ENCODE results near the gene CADPS.

Gene CADPS

DNA sequence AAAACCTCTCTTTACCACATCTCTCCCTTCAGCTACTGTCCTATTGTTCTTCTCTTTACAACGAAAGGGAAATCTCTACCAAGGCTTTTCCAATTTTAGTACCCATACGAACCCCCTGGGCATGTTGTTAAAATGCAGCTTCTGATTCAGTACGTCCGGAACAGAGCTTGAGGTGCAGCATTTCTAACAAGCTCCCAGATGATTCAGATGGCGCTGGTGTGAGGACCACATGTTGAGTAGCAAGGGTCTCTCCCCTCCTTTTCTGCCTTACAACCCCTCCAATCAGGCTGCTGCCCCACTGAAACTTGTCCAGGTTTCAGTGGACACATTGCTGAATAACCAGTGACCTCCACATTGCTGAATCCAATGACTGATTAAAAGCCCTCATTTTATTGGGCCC, 324.8 kb downstream of the CADPS start:
- no peak for DNase-seq

DNA sequence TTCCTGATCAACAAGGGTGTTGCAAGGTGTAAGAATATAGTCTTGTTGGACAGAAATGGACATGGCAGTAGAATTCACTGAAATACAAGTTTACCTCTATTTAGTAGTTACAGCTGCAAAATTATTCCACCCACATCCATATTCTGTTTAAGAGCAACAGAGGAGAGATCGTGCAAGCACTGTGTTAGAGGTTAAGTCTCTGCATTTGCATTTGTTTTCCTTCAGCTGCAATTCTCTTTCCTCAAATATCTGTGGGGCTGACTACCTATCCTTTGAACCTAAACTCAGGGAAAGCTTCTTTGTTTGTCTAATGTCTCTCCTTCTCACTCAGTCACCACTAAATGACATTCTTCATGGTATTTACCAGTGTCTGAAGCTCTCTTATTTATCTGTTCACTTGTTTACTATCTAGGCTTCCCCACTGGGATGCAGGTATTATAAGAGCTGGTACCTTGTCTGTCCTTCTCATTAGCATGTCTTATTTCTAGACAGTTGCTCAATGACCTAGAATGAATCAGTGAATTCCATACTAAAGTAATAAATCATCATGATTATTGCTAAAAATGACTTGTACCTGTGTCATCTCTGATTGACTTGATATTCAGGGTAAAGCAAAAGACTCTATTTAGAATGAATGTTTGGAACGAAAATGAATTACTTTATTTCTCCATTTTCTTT, 326.5 kb downstream of the CADPS start:
- no peak for DNase-seq

DNA sequence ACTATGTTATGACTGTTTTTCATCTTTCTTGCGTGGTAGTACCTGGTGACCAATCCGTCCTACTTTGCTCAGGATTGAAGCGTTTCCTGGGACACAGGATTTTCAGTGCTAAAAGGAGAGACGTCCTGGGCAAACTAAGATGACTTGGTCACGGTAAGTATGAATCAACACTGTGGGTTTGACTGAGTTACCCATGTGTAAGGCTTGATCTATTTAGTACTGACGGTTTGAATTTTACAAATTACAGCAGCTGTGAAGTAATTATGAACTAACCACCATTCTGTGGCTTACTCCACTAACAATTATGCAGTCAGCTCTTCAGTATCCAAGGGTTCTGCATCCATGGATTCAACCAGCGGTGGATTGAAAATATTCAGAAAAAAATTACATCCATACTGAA, 328.9 kb downstream of the CADPS start:
- DNase-seq, result no peak

DNA sequence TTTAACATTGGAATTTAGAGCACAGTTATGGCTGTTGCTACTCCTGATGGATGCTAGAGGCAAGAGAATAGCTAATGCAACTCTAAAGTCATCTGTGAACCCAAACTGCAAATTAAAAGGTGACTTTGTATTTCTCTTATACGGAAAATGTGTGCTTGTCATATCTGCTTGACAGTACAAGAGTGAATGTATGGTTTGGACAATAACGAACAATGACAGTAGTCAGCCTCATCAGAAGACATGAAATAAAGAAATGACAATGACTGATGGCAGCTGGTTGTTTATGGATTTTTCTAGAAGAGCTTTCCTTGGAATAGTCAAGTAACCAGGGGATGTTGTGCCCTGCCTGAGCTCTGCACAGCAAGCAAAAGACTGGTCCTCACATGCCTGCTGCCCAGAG, 333.0 kb downstream of the CADPS start:
- no peak for DNase-seq

DNA sequence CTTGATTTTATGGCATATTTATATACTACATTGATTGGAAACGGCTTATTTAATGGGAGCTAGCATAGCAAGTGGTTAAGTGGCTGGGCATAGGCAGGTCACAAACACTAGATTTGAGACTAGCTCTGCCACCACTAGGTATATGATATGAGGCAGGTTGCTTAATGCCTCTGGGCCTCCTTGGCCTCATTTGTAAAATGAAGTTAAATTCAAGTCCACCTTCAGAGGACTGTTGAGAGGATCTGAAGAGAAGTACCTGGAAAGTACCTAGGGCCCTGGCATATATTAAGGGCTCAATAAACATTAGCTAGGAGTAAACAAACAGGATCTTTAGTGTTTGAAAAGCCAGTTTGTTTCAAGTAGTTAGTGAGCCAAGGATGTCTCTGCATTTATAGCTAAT, 335.5 kb downstream of the CADPS start:
- DNase-seq, result no peak

DNA sequence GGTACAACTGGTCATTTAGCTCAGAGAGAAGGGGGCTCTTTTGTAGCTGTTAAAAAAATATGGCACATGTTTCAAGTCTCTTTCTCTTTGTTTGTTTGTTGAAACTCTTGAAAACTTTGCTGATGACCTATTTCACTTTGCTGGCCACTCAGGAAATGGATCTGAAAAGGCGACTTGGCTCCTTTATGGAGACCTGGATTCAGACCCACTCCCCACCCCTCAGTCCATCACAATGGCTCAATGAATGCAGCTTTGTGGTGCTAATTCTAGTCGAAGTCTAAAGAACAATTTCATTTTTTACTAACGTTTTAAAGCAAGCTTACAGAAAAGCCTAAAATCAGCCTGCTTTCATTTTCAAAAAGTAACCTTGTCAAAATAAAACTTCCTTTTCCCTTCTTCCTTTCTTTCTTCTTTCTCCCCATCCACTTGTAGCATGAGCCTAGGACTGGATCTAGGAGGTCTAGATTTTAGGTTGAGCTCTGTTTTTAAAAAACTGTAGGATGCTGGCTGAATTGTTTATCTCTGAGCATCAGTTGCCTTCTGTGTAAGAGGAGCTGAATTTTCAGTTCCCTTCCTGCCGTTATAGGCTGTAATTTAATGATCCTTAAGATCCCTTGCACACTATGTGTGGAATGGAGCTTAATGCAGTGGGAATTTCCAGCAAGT, 336.4 kb downstream of the CADPS start:
- no peak for DNase-seq

DNA sequence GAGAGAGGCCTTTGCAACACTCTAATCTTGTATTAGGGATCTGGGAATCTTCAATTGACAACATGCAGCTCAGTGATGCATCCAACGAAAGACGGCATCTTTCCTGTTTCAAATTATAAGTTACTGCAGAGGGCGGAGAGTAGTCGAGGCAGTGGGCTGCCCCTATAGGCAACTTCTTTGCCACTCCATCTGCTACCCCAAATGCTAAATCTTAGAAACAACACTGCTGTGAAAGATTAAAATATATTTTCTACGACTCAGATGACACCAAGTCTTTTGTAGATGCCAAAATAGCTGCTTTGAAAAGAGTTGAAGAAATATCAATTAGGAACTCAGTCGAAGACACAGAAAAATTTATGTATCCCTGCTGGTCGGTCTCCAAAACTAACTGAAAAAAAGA, 340.9 kb downstream of the CADPS start:
- no peak for DNase-seq

DNA sequence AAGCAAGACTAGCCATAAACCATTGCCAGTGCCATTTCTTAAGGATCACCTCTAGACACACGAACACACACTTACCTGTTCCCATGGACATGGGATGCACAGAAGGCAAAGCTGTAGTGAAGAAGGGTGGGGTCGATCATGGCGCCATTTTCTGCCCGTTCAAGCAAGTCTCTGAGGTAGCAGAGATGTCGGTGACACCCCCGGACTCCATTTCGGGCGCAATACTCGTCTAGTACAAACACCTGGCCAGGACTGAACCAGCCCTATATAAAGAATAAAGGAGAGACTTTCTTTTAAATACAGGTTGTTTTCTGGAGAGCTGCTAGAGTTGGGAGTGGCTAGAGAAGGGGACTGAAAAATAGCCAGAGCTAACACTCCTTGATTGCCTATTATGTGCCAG, 342.4 kb downstream of the CADPS start:
- DNase-seq, result no peak

DNA sequence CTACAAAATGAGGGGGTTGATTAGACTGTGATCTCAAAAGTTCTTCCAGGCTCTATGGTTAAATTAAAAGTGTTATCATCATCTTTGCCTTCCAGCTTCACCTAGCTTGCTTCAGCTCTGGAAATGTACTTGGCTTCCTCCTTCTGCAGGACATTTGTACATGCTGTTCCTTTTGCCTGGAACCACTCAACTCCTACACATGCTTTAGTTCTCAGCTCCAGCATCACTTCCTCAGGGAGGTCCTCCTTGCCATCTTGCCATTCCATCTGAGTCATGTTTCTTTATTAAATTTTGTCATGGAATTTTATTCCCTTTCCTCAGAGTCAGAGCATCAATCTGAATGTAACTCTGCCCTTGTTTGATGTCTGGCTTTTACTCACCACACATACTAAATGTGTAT, 343.2 kb downstream of the CADPS start:
- DNase-seq, result no peak

DNA sequence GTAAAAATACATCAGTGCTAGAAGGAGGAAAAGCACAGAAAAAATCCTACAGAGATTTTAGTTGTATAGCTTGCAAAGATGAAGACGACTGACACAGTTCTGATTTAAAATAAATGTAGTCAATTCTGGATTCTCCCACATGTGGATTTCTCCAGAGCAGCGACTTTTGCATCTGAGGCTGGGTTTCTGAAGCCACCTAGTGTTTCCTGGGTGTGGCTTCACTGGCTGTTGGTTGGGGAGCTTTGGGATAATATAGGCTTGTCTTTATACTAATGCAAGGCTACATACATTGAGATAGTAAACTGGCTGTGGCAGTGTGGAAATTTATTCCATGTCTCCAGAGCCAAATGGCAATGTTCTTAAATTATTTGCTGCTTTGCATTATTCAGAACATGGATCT, 343.7 kb downstream of the CADPS start:
- DNase-seq, result no peak

DNA sequence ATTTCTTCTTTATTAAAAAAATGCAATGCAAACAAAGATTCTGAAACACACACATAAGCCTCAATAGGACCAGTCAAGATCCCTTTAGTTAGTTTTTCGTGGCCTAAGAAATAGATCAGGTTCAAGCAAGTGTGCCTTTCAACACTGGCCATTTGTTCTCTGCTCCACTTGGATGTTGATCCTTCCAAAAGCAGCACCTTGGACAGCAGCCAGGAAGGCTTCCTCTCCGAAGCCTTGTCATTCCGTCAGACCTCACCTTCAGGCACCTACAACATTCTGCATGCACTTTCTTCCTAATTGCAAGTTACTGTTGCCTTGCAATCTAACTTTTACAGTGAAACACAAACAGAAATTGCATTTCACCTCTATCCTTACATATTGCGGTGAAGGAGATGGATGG, 346.0 kb downstream of the CADPS start:
- DNase-seq, result no peak

DNA sequence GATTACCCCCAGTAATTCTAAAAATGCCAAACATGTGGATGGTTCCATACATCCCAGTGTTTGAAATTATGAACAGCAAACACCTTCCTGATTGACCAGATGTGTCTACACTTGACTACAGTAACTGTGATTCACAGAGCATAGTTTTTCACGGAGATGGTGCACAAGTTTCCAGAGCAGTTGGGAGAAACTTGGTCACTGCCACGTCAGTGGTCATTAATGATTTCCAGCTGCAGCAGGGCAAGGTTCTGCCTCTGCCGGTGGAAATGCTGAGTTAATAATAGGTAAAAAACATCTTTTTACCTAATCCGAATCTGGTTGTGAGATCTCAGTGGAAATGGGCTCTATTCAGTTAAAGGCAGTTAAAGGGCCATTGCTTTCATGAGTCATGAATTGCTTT, 347.7 kb downstream of the CADPS start:
- no peak for DNase-seq

DNA sequence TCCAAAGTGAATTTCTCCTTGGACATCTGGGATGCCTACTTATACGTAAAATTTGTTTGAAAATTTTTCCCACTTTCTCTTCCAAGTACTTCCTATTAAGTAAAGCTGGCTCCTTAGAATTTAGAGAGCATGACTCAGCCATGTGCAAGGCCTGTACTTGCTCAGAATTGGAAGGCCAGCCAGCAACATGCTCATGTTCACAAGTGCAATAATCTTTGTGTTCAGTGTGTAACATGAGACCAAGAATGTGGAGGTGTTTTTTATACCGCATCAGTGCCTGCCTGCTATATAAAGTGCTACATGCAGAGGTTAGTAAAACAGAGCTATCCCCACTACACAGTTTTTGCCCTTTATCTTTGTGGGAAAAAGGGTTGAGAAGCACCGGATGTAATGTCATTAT, 349.9 kb downstream of the CADPS start:
- DNase-seq, result no peak

DNA sequence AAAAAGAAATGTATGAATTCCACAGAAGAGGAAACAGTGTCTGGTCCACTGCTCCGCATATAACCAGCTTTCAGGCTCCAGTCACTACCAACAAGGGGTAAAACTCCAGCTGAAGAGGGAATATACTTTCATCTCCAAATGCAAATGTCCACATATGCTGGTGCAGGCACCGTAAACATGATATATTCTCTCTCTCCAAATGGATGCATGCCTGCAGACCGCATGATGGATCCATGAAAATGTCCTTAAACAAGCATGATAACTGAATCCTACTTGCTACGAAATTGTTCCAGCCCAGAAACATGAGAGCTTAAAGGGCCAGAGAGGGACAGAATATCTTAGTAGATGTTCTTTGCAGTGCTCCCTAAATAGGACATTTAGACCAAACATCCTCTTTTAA, 351.5 kb downstream of the CADPS start:
- DNase-seq, result no peak

DNA sequence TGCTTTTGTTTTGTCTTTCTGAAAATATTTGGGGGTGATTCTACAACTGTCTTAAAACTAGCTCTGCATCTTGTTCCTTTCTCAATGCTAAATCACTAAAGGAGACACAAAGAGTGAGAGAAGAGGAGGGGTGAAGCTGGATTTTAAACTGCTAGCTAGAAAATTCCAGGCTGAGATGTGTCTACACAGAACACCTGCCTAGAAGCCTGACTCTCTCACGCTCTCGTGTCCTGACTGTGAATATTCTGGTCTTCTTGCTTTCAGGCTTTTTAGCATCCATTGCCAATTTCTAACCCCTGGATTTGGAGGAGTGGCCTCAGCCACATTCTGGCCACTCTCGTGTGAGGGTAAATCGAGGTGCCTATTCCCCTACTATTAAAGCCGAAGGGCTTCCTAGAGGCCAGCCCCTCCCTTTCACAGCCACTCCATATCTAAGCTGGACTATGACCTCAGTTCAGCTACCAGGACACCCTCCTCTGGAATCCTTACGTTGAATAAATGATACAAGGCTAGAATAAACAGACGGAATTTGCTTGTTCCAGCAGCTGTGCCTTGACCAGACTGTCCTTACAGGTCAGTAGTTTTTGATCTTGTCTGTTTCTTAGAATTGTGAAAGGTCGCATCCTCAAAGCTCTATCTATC, 353.6 kb downstream of the CADPS start:
- DNase-seq, result no peak

DNA sequence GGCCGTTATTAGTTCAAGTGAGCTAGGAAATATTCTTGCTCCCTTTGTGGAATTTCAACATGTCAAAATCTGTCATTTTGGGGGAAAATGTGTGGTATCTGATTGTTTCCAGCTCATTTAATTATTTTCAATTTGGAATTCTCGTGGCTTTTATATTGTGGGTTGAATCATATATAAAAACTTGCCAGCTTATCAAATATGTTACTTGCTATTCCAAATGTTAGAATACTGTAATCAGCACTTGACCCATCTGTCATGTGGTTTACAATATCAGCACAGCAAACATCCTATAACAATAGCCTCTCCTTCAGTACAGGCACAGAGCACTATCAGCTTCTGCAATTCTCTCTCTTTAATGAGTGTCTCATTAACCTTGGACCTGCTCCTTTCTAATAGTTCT, 371.7 kb downstream of the CADPS start:
- no peak for DNase-seq

DNA sequence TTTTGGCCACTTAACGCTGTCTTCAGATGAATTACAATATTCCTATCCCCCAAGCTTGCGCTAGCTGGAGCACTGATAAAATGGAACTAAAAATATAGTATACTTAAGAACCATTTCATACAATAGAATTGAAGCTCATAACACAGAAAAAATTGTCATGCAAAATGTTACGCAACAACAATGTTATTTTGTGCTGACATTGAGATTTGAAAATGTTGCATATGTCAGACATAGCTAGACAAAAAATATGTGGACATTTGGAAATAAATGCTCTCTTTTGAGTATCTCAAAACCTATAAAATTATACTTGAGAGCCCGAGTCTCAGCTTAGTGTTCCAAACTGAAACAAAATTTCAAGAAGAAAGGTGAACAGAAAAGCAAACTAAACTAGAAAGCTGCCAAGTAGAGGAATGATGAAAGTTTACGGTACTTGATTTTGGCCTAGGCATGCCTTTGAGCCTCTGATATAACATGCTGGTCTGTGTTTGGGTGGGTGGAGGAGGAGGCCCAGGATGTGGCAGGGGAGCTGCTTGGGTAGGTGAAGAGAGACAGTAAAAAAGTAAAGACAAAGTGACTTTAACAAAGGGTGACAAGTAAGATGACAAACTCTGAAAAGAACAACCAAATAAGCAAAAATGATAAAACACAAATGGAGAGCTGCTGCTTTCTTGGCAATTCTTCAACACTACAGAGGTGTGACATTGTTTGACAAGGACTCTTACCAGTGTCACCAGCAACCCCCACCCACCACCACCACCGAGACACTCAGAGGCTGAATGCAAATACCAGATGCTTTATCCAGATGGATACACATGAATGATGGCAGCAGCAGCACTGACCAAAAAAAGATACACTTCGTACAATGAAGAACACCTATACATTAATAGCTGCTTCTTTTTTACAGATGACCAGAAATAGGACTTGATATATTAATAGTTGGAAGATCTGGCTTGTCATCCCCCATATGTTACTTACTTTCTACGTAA, 372.6 kb downstream of the CADPS start:
- DNase-seq, result no peak

DNA sequence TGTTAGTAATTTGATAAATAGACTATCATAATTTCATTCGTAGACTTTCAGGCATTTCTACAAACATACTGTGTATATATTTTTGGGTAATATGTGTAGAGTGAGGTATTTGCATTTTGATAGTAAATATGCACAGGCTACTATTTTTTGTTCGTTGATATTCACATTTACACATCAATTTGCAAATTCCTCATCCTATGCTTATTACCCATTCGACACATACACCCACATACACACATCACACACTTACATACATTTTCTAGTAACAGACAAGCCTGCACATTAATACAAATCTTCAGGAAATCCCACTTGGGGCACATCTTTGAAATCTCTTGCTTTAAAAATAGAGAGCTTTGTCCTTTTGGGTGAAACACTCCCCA, 373.9 kb downstream of the CADPS start:
- DNase-seq, result no peak

DNA sequence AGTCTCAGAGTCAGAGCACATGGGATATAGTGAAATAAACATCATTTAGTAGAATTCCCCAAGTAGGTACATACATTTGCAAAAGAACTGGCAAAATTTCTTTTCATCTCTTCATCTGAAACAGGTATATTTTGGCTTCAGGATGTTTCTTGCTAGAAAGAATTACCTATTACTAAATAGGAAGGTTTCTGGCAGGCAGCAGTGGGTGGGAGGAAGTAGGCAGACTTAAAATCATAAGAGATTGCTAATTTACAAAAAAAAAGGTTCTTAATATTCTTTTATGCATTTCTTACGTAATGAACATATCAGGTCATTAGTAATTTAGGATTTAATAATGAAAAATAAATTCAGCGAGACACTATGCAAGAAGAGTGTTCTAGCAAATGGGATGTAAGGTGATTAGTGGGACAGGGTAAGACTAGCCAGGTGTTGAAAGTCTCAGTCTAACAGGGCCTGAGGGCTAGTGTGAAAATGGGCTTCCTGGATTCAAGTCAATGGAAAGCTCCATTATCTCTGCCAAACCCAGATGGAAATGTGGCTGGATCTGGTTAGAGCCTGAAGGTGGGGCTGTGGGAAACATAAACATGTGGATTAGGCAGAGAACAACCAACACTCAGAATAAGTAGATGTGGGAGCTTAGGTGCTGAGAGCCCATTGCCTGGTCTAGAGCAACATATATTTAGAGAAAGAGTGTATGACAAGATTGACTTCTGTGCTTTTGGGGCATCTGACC, 374.5 kb downstream of the CADPS start:
- DNase-seq, result no peak

DNA sequence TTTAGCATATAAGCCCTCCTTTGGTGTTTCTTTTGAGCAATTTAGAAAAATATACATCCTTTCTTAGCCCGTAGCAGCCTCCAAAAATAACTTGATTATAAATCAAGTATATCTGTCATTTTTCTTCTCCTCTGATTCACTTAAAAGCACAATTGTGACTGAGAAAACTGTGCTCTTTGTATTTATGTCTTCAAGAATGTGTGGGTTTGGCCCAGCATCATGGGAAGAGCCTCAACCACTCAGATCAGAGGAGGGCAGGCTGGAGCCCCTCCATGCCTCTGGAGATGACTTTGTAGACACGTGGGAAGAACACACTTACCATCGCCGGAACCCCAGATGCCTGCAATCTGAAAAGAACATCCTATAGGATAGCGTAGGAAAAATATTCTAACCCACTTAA, 378.1 kb downstream of the CADPS start:
- DNase-seq, result no peak

DNA sequence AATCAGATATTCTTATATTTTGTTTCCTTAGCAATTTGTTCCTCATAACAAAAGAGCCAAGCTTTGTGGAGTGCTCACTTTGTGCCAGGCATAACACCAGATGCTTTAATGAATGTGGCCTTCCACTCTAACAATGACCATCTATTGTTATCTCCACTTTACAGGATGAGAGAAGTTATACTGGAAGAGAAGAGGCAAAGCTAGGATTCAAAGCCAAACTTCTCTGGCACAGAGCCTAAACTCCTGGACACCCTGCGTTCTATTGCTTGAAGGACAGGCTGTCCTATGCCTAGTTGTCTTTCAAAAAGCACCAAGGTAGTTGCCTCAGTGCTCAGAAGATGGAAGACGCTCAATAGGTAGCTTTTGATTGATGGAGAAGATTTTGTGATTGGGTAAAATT, 378.7 kb downstream of the CADPS start:
- no peak for DNase-seq

DNA sequence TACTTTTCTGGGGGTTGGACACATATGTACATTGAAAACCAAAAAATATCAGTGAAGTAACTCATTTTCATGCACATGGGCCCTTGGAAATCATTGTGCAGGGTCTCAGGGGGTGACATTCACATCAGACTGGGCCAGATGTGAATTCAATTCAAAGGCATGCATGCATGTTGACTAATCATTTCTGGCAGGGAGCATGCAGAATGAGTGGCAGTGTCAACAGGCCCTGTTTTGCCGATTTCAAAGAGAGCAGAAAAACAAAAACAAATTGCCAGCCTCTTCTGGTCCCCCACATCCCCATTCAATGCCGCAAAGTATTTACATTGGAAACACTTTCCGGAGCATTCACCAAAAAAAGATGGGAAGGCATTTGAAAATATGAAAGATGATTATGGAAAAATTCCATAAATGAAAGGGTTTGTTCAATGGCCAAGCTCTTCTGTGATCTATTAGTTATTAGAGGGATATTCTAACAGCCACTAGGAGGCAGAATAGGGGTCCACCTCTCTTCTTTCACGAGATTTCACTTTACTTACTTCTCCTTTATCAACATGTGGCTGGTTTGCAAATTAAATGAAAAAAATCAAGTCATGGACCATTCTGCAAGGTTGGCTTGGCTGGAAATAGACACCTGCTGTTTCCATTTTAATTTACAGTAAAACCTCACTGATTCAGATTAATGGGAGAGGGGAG, 382.0 kb downstream of the CADPS start:
- peak; percentile 9 for DNase-seq
